BLaER1 (cell line): ENCODE data around the gene SPECC1.
"Not testable (repeated sequence)": the region's sequence is repeated elsewhere in the genome, so short reads cannot be mapped to it uniquely, and the experiment has no call there.

Experiments used
- H3K27ac ChIP-seq: shearing (Covaris generic); formaldehyde crosslinking; 2 replicates; pipeline ENCODE4 v1.8.1; 2022
- H3K27me3 ChIP-seq: shearing (Covaris generic); formaldehyde crosslinking; 2 replicates; pipeline ENCODE4 v1.8.1; 2022
- H3K36me3 ChIP-seq: shearing (Covaris generic); formaldehyde crosslinking; 2 replicates; pipeline ENCODE4 v1.8.1; 2022
- H3K4me1 ChIP-seq: shearing (Covaris generic); formaldehyde crosslinking; 2 replicates; pipeline ENCODE4 v1.8.1; 2022
- H3K4me2 ChIP-seq: shearing (Covaris generic); formaldehyde crosslinking; 2 replicates; pipeline ENCODE4 v1.8.1; 2022
- H3K4me3 ChIP-seq: shearing (Covaris generic); formaldehyde crosslinking; 2 replicates; pipeline ENCODE4 v1.8.1; 2022
- H3K9ac ChIP-seq: shearing (Covaris generic); formaldehyde crosslinking; 2 replicates; pipeline ENCODE4 v1.8.1; 2022
- H3K9me3 ChIP-seq: shearing (Covaris generic); formaldehyde crosslinking; 2 replicates; pipeline ENCODE4 v1.8.1; 2022
- H4K20me1 ChIP-seq: shearing (Covaris generic); formaldehyde crosslinking; 2 replicates; pipeline ENCODE4 v1.8.1; 2022
- Cebpa-rat ChIP-seq: shearing (Covaris generic); IDR thresholded peaks from 2 replicates; pipeline ENCODE4 v1.8.1; 2022

The SPECC1 gene, protein sequence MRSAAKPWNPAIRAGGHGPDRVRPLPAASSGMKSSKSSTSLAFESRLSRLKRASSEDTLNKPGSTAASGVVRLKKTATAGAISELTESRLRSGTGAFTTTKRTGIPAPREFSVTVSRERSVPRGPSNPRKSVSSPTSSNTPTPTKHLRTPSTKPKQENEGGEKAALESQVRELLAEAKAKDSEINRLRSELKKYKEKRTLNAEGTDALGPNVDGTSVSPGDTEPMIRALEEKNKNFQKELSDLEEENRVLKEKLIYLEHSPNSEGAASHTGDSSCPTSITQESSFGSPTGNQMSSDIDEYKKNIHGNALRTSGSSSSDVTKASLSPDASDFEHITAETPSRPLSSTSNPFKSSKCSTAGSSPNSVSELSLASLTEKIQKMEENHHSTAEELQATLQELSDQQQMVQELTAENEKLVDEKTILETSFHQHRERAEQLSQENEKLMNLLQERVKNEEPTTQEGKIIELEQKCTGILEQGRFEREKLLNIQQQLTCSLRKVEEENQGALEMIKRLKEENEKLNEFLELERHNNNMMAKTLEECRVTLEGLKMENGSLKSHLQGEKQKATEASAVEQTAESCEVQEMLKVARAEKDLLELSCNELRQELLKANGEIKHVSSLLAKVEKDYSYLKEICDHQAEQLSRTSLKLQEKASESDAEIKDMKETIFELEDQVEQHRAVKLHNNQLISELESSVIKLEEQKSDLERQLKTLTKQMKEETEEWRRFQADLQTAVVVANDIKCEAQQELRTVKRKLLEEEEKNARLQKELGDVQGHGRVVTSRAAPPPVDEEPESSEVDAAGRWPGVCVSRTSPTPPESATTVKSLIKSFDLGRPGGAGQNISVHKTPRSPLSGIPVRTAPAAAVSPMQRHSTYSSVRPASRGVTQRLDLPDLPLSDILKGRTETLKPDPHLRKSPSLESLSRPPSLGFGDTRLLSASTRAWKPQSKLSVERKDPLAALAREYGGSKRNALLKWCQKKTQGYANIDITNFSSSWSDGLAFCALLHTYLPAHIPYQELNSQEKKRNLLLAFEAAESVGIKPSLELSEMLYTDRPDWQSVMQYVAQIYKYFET

DNA sequence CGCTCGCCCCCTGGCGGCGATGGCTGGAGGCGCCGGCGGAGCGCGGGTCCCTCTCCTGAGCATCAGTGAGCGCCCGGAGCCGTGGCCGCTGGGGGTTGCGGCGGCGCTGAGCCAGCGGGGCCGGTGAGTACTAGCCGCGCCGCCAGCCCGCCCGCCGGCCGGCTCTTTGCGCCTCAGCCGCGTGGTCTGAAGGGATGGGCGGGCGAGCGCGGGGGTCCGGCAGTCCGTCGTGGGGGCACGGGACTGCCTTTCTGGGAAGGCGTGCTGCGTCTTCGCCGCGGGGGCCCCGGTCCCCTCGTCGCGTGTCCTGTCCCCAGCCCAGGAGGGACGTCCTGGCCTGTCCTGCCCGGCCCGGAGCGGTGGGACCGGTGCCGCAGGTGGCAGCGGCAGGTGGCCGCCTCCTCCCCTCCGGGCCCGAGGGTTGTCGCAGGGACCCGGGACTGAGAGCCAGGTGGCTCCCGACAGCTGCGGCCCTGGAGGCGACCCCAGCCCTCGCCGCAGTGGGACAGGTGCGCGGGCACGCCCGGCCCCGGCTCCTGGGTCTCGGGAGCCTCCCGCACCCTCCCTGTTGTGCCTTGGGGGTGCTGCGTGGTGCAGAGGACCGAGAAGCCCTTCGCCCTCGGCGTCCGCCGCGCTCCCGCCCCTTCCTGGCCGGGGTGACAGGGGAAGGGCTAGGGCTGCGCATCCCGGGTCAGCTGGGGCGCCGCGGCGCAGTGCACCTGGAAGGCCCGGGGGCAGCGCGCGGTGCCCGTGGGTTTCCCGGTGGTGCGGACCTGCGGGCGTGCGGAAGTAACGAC, at the start of gene SPECC1:
SPECC1 (plus strand) TSS at position 58 of the 797 bp plus-strand sequence. CDS start 87,293 bp downstream, outside the sequence.
- Histone ChIP-seq H3K27me3 (peaks cover 24% of the 10 kb centered on the region), H3K9me3 (peaks cover 7% of the 10 kb centered on the region; the same call in 1 of the 2 replicates), H3K4me1 (peaks cover 13% of the 10 kb centered on the region), H3K4me3 (peak within 1 kb of the TSS; percentile 90), H4K20me1 (no peaks in the 10 kb centered on the region), H3K36me3 (no peaks in the 10 kb centered on the region), H3K27ac (peak within 1 kb of the TSS; percentile 45), H3K9ac (peak within 1 kb of the TSS; percentile 77), H3K4me2 (peak within 1 kb of the TSS; percentile 98)
- no peak for TF ChIP-seq Cebpa-rat

DNA sequence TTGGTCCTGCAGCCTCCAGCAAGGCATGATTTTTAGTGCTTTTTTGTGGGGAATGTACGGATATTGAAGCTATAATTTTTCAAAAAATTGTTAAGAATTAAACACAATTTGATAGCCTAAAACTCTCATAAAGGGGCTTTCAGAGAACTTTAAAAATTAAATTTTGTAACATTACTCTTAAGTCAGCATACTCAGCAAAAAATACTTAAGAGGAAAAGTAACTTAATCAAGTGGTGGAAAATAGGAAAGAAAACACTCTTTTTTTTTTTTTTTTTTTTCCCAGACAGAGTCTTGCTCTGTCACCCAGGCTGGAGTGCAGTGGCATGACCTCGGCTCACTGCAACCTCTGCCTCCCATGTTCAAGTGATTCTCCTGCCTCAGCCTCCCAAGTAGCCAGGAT, 46.2 kb upstream of the SPECC1 start:
- H3K4me1 ChIP-seq, H3K27ac ChIP-seq, H3K4me2 ChIP-seq, H3K9ac ChIP-seq, H3K4me3 ChIP-seq, H3K9me3 ChIP-seq, H3K27me3 ChIP-seq: not testable (repeated sequence)
- Histone ChIP-seq H4K20me1 (peaks cover 83% of the 10 kb centered on the region), H3K36me3 (peaks cover 96% of the 10 kb centered on the region)

- no peak for TF ChIP-seq Cebpa-rat
- Histone ChIP-seq H3K9me3 (no peaks in the 10 kb centered on the region), H4K20me1 (peaks cover 80% of the 10 kb centered on the region), H3K27me3 (no peaks in the 10 kb centered on the region), H3K4me3 (no peak overlapping the region), H3K36me3 (peaks cover 79% of the 10 kb centered on the region), H3K9ac (no peak overlapping the region), H3K4me2 (no peak overlapping the region), H3K27ac (no peak overlapping the region), H3K4me1 (peaks cover 19% of the 10 kb centered on the region)
Observed at GRCh38 chr17:19973156-19973555, 36.0 kb upstream of the SPECC1 start.

- H4K20me1 ChIP-seq: peaks cover 56% of the 10 kb centered on the region
- H3K4me2 ChIP-seq: peak overlapping the region; percentile 85
- peaks cover 54% of the 10 kb centered on the region for H3K36me3 ChIP-seq
- no peaks in the 10 kb centered on the region for H3K27me3 ChIP-seq
- TF ChIP-seq Cebpa-rat: no peak
- peaks cover 7% of the 10 kb centered on the region; the same call in 1 of the 2 replicates for H3K9me3 ChIP-seq
- H3K4me1 ChIP-seq: peaks cover 36% of the 10 kb centered on the region
- no peak overlapping the region for H3K4me3 ChIP-seq
- no peak overlapping the region for H3K27ac ChIP-seq
- peak overlapping the region; percentile 13; the same call in 1 of the 2 replicates for H3K9ac ChIP-seq
Observed at GRCh38 chr17:19975601-19976000, 33.6 kb upstream of the SPECC1 start.

DNA sequence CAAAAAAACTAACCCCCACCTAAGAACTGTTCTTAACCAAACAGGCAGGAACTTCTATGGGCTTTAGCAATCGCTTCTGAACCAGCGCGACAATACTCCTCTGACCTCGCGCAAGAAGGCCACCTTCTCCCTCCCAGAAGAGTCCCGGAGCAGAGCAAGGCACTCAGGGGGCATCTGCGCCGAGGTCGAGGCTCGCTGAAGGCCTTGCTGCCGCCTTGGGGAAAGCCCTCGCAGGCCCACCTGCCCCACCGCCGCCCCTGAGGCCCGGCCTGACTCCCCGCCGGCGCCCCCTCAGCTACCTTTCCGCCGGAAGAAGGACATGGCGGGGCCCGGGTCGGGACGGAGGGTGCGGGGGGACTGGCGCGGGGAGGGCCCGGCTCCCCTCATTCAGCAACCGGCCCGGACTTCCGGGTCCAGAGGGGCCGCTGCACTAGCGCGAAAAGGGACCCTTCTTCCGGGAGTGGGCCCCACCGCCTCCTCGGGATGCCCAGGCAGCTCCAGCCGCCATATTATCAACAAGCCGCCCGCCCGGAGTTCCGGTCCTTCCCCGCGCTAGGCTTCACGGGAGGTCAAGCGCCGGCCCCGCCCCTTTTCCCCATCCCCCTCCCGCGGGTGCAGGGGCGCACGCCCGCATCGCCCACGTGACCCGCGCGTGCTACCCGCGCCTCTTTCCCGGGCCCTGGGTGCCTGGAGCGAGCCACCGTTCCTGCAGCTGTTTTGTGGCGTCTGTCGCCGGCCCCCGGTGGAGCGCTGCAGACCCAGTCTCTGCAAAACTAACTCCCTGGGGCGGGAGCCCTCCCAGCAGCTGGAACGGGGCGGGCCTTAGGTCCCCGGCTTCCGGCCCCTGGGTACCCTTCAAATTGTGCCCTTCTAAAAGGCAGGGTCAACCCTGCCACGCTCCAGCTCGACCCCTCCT, 31.6 kb upstream of the SPECC1 start, which contains the start of gene AKAP10:
AKAP10 (minus strand) TSS at position 536 of the 916 bp plus-strand sequence; CDS start at position 387, 149 bp downstream.
- peaks cover 7% of the 10 kb centered on the region; the same call in 1 of the 2 replicates for H3K9me3 ChIP-seq
- peak within 1 kb of the TSS; percentile 99 for H3K27ac ChIP-seq
- peak within 1 kb of the TSS; percentile 96 for H3K4me3 ChIP-seq
- peaks cover 36% of the 10 kb centered on the region for H3K4me1 ChIP-seq
- H3K9ac ChIP-seq: peak within 1 kb of the TSS; percentile 99
- no peaks in the 10 kb centered on the region for H3K27me3 ChIP-seq
- peak within 1 kb of the TSS; percentile 85 for H3K4me2 ChIP-seq
- H4K20me1 ChIP-seq: peaks cover 36% of the 10 kb centered on the region
- H3K36me3 ChIP-seq: peaks cover 36% of the 10 kb centered on the region
- no peak for TF ChIP-seq Cebpa-rat

- Histone ChIP-seq H3K27ac (peak overlapping the region; percentile 99), H3K4me2 (peak overlapping the region; percentile 85), H3K27me3 (no peaks in the 10 kb centered on the region), H3K9me3 (peaks cover 7% of the 10 kb centered on the region; the same call in 1 of the 2 replicates), H4K20me1 (peaks cover 29% of the 10 kb centered on the region), H3K36me3 (peaks cover 28% of the 10 kb centered on the region), H3K4me3 (peak overlapping the region; percentile 96), H3K4me1 (peaks cover 36% of the 10 kb centered on the region), H3K9ac (peak overlapping the region; percentile 99)
- no peak for TF ChIP-seq Cebpa-rat
Observed at GRCh38 chr17:19978209-19978802, 30.9 kb upstream of the SPECC1 start.

GRCh38 chr17:19978805-19979211, 30.4 kb upstream of the SPECC1 start:
- Histone ChIP-seq H3K27ac (peak overlapping the region; percentile 99), H3K9ac (peak overlapping the region; percentile 99; the same call in 1 of the 2 replicates)
- TF ChIP-seq Cebpa-rat: no peak

More at GRCh38 chr17:19978805-19979211, 30.4 kb upstream of the SPECC1 start:
- H3K4me2 ChIP-seq: peak overlapping the region; percentile 85
- H3K27me3 ChIP-seq: no peaks in the 10 kb centered on the region
- peaks cover 7% of the 10 kb centered on the region; the same call in 1 of the 2 replicates for H3K9me3 ChIP-seq
- peak overlapping the region; percentile 96 for H3K4me3 ChIP-seq
- H3K4me1 ChIP-seq: peaks cover 36% of the 10 kb centered on the region
- H3K36me3 ChIP-seq: peaks cover 23% of the 10 kb centered on the region
- H4K20me1 ChIP-seq: peaks cover 24% of the 10 kb centered on the region
